Measurements from ENCODE around the gene ZBTB1. TPM values are rescaled to one million over a fixed set of nuclear protein-coding genes. Genes with fewer than 3 reads are reported as not detected.

The ZBTB1 gene
- total RNA-seq, 1 experiment from 2014 or later = 37.8 TPM

GRCh38 chr14:64504897-64505794 is 576 bp downstream of the ZBTB1 start:
- H4K5ac ChIP-seq (ENCODE audit: insufficient read length, low read depth, low read length) = peak overlapping the region; percentile 18
- H3K27me3 ChIP-seq (ENCODE audit: insufficient read depth, low read length) = no peaks in the 10 kb centered on the region
- H2BK5ac ChIP-seq (ENCODE audit: insufficient read length, low read length) = no peak overlapping the region
- H3K4me2 ChIP-seq (ENCODE audit: insufficient read depth, insufficient read length, low read length) = peak overlapping the region; percentile 91
- no peaks in the 10 kb centered on the region for H3K9me3 Mint-ChIP-seq
- no peak overlapping the region for H4K8ac ChIP-seq (replicated peaks; ENCODE audit: insufficient read length, low read depth, low read length)
- H3K79me1 ChIP-seq (ENCODE audit: insufficient read depth, low read depth, low read length, poor library complexity, severe bottlenecking) = no peaks in the 10 kb centered on the region
- H2AFZ ChIP-seq (ENCODE audit: low read length) = no peak overlapping the region
- no peak overlapping the region for H4K91ac ChIP-seq (ENCODE audit: insufficient read length, low read depth, low read length)
- no peak overlapping the region; the same call in 1 of the 2 replicates for H3K4ac ChIP-seq (ENCODE audit: low read depth, low read length)
- no peak overlapping the region for H2BK120ac ChIP-seq (ENCODE audit: low read depth, low read length, poor library complexity, severe bottlenecking)
- H4K20me1 ChIP-seq (ENCODE audit: control insufficient read depth, insufficient read depth, insufficient read length) = no peaks in the 10 kb centered on the region
- H2BK20ac ChIP-seq (ENCODE audit: low read depth, low read length, poor library complexity, severe bottlenecking) = no peak overlapping the region
- no CpG with 5 or more reads among the region's 68 CpGs for WGBS (ENCODE audit: extremely low coverage, insufficient read length, low lambda C conversion rate)
- H3K9me3 ChIP-seq (ENCODE audit: control insufficient read depth, low read depth, low read length) = no peaks in the 10 kb centered on the region
- no peaks in the 10 kb centered on the region for H3K27me3 Mint-ChIP-seq (ENCODE audit: low read depth)
- no peak overlapping the region for H3K56ac ChIP-seq (ENCODE audit: insufficient read length, low read depth, low read length)
- H3K18ac ChIP-seq (ENCODE audit: insufficient read length, low read depth, low read length) = peak overlapping the region; percentile 97
- H3K27ac ChIP-seq (ENCODE audit: insufficient read length, low read depth, low read length) = peak overlapping the region; percentile 66
- peaks cover 54 to 55% of the 10 kb centered on the region in 2 experiments for H3K4me1 Mint-ChIP-seq
- H2BK12ac ChIP-seq (ENCODE audit: insufficient read length, low read depth, low read length) = no peak overlapping the region
- peaks cover 15% of the 10 kb centered on the region for H3K23me2 ChIP-seq (ENCODE audit: insufficient read length, low read depth, low read length, poor library complexity, severe bottlenecking)
- peak overlapping the region; percentile 77 for H3K9ac ChIP-seq (ENCODE audit: extremely low read depth, insufficient read length, low read length)
- H3K27ac Mint-ChIP-seq = peak overlapping the region; percentile 86 to 98 (median 97)
- TF ChIP-seq CTCF (conservative IDR thresholded peaks at IDR 0.05) = no peak
- DNase-seq = peak; percentile 88
- no peaks in the 10 kb centered on the region; the same call in 1 of the 2 replicates for H3K4me1 ChIP-seq (ENCODE audit: insufficient read depth, low read length)
- no peak overlapping the region for H3K23ac ChIP-seq (ENCODE audit: insufficient read length, low read depth, low read length)
- peak overlapping the region; percentile 98 for H3K14ac ChIP-seq (ENCODE audit: insufficient read depth, low read length)
- no peak overlapping the region for H2AK5ac ChIP-seq (ENCODE audit: insufficient read length, low read length)
- peaks cover 27% of the 10 kb centered on the region; the same call in 1 of the 2 replicates for H3K79me2 ChIP-seq (ENCODE audit: insufficient read depth, low read length)
- no peak overlapping the region for H3T11ph ChIP-seq (ENCODE audit: low read length)
- H3K4me3 Mint-ChIP-seq = peak overlapping the region; percentile 84 to 86
- no peak overlapping the region for H2BK15ac ChIP-seq (ENCODE audit: low read depth, low read length)
- H3K36me3 Mint-ChIP-seq (ENCODE audit: insufficient read depth in 1 of 3, low read depth in 3 of 3) = peaks cover 0 to 7% (median 3%) of the 10 kb centered on the region in 3 experiments; a peak in 3 of 7 replicates
